Hematopoietic multipotent progenitor cell treated with erythropoietin and hydrocortisone succinate and interleukin-3 and kit ligand, for 4 days (in vitro differentiated cells): ENCODE results near the gene AMHR2.
A peak's percentile ranks its signal among the peaks of the same experiment; 100 is the strongest.

Experiments used
- DNase-seq: peaks from one replicate; pipeline ENCODE4 v3.0.0-alpha.2; 2015

Gene AMHR2

DNA sequence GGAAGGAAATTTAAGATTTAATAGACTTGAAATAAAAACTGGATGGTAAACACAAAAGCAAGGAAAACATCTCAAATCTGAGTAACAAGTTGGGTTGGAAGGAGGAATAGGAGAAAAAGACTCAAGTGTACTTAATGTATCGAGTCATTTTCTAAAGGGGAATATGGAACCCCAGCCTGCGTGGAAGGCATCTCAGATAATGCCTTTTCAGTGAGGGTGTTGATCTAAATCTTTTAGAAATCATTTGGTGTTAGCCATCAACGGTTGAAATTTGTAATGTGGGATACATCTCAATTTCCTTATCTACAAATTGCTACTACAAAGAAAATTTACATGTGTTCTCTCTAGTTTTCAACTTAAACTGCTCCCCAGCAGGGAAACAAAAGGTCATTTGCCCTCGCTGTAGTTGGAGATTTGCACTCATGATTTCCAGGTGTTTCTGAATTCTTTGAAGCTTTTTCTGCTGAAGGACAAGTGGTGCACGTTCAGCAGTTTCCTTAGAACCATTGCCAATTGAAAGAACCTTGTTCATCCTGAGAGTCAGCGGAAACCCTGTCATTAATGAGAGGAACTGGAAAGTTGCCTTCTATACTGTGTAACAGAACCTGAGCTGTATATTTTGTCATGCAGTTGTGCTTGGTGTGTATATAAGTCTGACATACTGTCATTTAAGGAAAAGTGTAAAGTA lies 30.4 kb downstream of the AMHR2 start:
- DNase-seq: no peak

DNA sequence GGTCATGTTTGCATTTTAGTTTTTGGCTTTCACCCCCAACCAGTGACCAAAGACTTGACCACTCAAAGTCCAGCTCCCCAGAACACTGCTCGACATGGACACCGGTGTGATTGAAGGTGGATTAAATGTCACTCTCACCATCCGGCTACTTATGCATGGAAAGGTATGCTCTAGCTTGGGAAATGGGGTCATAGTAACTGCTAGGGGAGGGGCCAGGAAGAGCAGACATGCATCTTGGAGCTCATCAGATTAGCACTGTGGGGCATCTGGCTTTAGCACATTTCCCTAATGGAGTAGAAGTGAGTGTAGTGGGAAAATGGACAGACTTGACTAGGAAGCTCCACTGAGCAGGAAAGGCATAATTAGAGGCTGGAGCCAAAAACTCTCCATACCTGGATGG lies 31.1 kb downstream of the AMHR2 start:
- no peak for DNase-seq

DNA sequence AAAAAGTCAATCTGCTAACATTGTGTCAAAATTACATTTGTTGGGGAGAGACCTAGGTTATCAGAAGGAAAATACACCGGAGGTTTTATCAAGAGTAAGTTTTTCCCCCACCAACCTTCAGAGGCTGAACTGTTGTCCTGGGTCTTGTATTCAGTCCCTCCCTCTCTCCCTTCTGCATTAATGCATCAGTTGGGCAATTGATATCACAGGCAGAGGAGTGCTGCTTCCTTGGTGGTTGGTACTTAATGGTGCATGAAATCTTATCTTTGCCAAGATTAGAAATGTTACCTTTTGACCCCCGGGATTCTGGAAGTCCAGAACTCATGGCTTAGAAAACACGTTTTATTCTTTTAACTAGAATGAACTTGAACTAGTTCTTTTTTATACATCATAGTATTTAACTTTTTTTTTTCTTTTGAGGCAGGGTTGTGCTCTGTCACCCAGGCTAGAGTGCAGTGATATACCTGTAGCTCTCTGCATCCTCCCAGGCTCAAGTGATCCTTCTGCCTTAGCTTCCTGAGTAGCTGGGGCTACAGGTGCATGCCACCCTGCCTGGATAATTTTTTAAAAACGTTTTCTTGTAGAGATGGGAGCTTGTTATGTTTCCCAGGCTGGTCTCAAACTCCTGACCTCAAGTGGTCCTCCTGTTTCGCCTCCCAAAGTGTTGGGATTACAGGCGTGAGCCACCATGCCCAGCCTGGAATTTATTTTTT lies 33.2 kb downstream of the AMHR2 start:
- no peak for DNase-seq

DNA sequence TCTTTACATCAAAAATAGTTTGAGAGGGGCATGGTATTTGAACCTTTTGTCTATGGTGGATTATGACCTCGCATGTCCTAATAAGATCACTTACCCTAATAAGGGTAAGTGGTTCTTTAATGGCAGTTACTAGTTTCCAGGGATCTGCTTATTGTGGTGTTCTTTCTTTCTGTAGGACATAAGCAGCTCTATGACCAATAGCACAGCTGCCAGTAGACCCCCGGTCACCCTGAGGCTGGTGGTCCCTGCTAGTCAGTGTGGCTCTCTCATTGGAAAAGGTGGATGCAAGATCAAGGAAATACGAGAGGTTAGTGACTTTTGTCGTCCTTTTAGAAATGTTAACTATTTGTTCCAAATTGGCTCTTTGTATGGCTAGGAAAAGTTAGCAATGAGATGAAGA lies 35.4 kb downstream of the AMHR2 start:
- no peak for DNase-seq

DNA sequence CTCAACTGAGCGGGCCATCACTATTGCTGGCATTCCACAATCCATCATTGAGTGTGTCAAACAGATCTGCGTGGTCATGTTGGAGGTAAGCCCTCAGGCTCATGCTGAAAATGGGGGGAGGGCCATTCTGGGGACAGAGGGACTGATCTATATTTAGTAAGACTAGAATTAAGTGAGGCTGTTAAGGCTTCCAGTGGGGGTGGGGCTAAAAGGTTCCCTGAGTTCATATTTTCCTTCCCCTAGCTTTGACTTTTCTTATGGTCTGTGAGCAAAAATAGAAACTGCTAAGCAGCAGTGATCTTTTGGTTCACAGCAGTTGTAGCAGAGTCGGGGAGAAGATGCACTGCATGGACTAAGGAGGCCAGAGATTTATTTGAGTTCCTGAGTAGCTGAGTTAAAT lies 37.4 kb downstream of the AMHR2 start:
- no peak for DNase-seq

DNA sequence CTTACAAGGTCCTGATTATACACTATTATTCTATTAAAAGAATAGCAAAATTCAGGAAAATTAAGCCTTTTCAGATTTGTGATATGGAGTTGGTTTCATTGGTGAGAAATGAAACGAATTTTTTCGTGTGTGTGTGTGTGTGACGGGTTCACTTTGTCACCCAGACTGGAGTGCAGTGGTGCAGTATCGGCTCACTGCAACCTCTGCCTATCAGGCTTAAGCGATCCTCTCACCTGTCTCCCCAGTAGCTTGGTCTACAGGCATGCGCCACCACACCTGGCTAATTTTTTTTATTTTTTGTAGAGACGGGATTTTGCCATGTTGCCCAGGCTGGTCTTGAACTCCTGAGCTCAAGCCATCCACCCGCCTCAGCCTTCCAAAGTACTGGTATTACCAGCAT lies 37.9 kb downstream of the AMHR2 start:
- no peak for DNase-seq

DNA sequence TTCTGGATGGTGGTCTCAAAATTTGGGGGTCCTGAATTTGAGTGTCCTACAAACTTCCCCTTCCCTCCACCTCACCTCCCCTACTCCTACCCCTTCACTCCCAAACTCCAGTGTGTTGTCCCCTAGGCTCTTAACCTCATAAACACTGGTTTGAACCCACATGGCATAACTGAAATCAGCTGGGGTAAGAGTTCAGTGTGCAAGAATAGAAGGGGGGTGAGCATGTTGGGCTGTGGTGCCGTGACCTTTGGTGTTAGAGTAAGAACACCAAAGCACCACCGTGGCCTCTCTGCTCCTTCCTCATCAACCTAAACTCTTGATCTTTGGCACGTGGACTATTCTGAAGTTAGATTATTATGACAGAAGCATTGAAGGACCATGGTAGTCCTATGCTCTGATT lies 39.3 kb downstream of the AMHR2 start:
- DNase-seq: no peak

DNA sequence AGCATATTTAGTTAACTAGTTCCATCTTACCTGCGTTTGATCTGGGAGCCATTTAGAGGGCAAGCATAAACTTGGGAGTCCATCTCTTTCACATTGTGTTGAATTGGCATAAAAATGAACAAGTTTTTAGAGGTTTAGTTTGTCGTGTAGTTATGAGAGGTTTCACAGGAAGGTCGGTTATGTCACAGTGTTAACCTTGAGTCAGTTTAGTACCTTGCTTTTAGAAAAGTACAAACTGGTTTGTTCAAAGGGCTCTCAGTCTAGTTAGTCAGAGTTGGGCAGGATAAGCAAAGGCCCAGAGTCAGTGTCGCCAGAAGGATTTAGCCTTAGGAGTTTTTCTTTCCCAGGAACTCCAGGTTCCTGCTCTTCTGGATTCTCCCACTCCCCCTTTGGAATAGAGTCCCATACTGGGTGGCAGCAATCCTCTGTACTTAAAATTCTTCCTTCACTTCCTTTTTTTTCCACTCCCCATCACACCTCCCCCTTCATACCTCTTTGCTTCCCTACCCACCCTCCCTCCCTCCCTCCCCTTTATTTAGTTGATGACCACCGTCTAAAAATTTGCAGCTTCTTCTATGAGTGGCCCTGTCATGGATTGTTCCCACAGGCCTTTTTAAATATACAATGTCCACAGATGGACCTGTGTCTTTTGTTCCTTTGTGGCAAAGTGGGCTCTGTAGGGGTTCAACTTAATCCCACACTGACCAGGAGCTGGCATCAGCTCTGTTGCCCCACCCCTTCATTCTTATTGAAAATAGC lies 40.3 kb downstream of the AMHR2 start:
- no peak for DNase-seq

DNA sequence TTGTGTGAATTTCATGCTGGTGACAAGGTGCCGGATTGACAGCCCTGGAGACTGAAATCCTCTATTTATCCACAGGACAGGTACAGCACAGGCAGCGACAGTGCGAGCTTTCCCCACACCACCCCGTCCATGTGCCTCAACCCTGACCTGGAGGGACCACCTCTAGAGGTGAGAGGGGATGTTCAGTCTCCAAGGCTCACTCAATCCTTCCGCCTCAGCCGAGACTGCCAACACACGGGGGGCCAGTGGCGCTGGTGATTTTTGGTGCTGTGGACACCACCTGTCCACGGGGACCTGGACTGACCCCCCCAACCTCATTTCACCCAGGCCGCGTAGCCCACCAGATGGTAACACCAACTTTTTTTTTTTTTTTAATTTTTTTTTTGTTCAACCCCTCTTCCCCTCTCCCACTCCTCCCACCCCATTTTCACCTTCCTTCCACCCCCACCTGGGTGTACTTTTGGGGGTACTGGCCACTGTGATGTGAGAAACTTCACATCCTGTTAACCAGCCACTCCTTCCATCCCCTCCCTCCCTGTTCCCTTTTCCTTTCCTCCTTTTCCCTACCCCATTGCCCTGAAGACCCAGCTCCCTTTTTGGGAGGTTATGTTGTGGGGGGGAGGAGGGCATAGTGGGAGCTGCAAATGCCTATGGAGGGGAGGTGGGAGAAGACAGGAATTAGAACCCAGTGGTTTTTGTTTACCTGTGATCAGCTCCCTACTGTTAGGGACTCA lies 41.2 kb downstream of the AMHR2 start:
- no peak for DNase-seq

DNA sequence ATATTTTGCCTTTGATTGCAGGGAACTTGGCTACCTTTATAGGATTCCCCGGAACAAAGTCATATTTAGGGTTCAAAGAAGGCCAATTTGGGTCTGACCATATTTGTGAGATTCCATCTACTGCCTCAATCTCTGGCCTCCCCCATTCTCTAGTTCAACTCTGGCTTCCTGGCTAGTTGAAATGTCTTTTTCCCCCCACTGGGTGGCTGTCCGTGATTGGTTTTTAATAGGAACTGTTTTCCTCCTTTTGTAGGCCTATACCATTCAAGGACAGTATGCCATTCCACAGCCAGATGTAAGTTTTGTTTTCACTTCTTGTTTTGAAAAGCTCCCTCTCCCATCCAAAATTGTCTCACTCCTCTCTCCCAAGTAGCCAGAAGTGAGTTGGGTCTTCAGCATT lies 42.0 kb downstream of the AMHR2 start:
- DNase-seq: no peak

DNA sequence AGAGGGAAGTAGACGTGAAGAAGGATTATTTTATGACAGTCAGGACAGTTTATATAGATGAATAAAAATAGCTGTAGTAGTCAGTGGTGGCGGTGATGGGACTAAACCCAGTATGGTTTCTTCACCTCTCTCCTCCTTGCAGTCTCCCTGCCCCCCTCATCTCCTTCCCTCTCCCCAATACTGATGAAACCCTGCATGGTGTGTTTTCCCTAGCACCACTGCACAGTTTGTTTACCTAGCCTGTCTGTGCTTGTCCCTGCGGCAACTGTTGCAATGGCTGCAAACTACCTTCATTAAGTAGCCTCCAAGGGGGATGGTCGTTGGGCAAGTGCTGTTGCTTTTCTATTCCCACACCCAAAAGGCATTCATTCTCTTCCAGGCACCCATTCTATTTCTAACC lies 43.0 kb downstream of the AMHR2 start:
- DNase-seq: no peak

DNA sequence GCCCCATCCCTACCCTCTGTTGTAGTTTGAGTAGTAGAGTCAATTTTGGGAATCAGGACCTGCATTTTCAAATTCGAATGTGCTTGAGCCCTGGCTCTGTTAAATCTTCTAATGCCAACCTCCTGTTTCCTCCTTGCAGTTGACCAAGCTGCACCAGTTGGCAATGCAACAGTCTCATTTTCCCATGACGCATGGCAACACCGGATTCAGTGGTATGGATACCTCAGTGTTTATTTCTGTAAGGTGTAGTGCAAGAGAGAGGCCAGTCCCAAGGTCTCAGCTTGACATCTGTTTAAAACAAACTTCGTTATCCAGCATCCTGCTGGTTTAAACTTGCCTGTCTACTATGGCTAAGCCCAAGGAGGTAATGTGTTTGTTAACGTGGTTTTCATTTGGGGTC lies 43.4 kb downstream of the AMHR2 start:
- no peak for DNase-seq

DNA sequence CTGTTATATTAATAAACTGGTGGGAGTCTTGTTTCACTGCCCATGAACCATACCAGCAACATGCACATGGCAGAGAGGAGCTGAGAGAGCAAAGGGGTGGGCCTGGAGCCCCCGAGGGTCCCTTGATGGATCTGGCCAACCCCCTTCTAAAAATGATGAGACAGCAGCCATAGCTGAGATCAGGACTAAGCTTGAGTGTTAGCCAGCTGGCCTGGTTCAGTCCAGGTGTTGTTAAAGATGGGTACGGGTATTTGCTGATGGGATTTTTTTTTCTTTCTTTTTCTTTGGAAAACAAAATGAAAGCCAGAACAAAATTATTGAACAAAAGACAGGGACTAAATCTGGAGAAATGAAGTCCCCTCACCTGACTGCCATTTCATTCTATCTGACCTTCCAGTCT lies 44.2 kb downstream of the AMHR2 start:
- DNase-seq: no peak

DNA sequence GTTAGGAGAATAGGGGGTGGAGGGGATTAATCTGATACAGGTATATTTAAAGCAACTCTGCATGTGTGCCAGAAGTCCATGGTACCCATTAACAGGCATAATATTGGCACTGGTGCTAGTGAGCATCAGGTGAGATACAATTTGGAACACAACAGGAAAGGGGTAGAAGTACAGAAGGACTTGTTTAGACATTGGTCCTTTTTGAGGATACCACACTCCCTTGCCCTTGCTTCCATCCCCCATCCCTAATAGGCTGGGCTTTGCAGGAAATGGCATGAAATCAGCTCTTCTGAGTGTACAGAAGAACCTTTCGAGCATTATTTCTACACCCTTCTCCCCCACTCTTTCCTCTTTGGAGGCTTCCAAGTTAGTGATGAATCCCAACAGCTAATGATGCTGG lies 44.6 kb downstream of the AMHR2 start:
- DNase-seq: no peak

DNA sequence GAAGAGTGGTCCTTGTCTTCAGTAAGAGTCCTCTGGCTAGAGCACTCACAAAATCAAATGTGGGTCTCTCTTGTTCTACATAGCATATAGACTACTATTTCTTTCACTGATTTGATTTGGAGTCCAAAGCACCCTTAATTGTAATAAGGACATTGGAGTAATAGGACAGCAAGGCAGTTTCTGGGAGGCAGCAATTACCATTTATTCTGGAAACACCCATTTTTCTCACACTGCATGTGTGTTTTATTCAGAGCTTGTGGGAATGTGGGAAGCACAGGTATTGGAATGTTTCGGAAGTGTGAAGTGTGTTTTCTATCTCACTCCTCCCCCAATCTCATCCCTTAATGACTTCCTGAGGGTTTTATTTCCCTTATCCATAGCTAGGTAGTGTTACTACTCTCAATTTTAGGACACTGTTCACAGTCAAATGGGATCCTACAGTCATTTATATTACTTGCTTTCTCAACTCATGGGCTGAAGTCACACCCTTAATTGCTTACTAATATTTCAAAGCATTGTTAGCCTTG lies 48.5 kb downstream of the AMHR2 start:
- no peak for DNase-seq

DNA sequence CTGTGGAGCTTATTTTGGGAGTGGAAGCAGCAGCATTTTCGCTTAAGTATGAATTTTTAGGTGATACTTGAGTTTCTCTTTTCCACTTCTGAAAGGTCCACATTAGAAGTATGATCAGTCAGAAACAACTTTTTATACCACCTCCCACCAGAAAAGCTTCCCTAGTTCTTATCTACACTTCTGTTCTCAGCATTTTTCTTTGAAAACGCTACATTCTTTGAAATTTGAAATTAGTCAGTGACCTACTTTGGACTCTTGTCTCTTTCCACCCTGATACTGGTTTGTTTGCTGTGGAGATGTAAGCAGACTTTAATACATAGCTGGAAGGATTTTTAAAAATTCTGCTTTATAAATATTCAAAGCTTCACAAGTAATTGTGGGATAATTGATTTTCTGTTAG lies 50.4 kb downstream of the AMHR2 start:
- no peak for DNase-seq

DNA sequence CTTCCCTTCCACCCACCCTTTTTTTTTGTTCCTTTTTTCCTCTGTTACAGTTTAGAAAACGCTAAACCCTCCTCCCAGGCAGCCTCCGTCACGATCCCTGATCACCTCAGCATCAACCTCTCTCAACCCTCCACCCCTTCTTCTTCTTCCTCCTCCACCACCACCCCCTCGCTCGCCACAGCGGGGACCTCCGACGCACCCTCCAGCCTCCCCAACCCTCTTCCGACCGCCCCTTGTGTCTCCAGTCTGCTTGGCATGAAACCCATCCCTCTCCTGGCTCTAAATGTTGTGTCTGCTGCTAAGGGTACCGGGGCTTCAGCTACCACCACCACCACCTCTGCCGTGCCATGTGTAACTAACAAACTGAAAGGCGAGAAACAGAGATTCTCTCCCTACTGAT lies 51.2 kb downstream of the AMHR2 start:
- DNase-seq: no peak

DNA sequence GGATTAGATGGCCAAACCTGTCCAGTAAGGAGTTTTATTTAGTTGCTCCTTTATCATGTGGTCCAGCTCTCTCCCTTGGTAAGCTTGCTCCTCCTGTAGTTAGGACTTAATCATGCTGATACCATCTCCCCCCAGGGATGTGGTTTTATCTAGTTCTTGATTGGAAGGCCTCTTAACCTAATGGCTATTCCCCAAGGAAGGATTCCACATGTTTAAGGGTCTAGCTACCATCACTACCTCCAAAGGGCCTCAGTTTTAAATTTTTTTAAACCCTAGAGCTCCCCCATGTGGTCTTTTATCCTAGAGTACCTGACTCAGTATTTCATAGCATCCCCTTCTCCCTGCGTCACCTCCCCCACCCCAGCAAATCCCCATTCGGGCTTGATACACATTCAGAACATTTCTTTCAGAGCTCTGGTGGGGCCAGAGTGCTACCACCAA lies 53.1 kb downstream of the AMHR2 start:
- peak; percentile 63 for DNase-seq

DNA sequence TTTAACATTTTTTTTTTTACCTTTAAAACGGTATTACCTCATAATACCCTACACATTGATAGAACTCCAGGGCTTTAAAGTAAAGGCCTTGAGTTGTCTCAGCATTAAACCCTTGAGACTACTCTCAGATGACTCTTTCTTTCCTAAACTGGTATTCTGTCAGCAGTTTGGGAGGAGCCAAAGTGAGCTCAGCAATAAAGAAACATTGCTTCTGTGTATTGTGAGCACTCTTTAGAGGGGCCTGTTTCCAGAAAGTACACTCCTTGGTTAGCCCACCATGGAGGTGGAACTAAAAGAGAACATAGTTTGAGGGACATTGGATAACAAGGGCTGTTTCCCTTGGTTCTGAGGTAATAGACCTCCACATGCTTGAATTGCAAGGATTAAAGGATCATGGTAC lies 55.2 kb downstream of the AMHR2 start:
- no peak for DNase-seq

DNA sequence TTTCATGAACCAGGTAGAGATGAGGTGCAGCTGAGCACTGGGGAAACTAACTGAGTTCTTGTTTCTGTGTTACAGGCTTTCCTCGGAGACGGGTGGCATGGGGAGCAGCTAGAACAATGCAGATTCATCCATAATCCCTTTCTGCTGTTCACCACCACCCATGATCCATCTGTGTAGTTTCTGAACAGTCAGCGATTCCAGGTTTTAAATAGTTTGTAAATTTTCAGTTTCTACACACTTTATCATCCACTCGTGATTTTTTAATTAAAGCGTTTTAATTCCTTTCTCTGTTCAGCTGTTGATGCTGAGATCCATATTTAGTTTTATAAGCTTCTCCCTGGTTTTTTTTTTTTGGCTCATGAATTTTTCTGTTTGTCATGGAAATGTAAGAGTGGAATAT lies 55.7 kb downstream of the AMHR2 start:
- DNase-seq: no peak

DNA sequence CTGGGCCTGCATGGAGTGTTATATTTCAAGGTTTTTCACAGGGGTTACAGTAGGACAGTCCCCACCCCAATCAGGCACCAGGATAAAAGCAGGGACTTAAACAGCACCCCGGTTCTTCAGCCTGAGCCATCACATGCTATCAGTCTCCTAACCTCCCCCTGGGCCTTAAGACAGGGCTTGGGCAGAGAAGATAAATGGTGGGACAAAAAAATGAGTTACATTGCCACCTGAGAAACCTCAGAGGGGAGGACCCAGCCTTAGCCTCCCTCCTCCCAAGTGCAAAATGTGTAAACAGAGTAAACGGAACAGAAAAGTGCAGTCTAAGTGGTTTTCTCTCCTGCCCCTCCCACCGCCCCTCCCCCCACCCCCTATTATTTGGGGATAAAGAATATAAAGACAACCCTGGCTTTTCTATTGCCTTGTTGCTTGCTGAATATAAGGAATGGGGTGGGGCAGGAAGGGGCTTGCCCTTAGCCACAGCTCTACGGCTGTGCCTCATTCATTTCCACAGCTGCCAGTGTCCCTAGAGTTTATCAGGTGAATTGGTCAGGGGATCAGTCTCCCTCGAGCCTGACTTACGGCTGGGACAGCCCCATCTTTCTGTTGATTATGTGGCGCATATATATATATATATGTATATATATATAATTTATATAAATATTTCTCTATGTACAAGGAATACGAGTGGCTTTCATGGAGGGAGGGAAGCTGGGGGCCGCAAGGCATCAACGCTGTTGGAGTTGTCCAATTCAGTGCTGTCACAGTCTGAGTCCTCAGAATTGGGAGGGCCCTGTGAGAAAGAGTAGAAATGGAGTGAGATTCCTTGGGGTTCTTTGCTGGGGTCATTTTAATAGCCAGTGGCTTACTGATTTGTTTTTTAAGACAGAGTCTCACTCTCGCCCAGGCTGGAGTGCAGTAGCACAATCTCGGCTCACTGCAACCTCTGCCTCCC lies 57.1 kb downstream of the AMHR2 start:
- DNase-seq: peak; percentile 29
